ENCODE measurements around the gene SYNE1.
A peak's percentile ranks its signal among the peaks of the same experiment; 100 is the strongest.
"Not testable (repeated sequence)": the region's sequence is repeated elsewhere in the genome, so short reads cannot be mapped to it uniquely, and the experiment has no call there.

SYNE1 gene

GRCh38 chr6:152637296-152638047 lies at the start of gene SYNE1:
Gene SYNE1 (minus strand): TSS chr6:152637362. CDS start chr6:152628331, 9,031 bp downstream.
- DNase-seq (ENCODE audit: low spot score) = no peak

GRCh38 chr6:152685819-152686218 lies 48.7 kb upstream of the SYNE1 start:
- no peak for DNase-seq (ENCODE audit: low spot score)

GRCh38 chr6:152682935-152683334 lies 45.8 kb upstream of the SYNE1 start:
- not testable (repeated sequence) for DNase-seq (ENCODE audit: low spot score)

GRCh38 chr6:152682141-152682540 lies 45.0 kb upstream of the SYNE1 start:
- no peak for DNase-seq (ENCODE audit: low spot score)

- no peak for DNase-seq (ENCODE audit: low spot score)
These were observed 43.8 kb upstream of the SYNE1 start for GRCh38 chr6:152680879-152681517.

- no peak for DNase-seq (ENCODE audit: low spot score)
These were observed 43.0 kb upstream of the SYNE1 start for GRCh38 chr6:152680151-152680550.

GRCh38 chr6:152673236-152673635 lies 36.1 kb upstream of the SYNE1 start:
- DNase-seq (ENCODE audit: low spot score) = no peak

- DNase-seq (ENCODE audit: low spot score) = no peak
These were observed 34.0 kb upstream of the SYNE1 start for GRCh38 chr6:152671171-152671570.

- no peak for DNase-seq (ENCODE audit: low spot score)
These were observed 32.7 kb upstream of the SYNE1 start for GRCh38 chr6:152669895-152670294.

- DNase-seq (ENCODE audit: low spot score) = no peak
These were observed 24.6 kb upstream of the SYNE1 start for GRCh38 chr6:152661776-152662175.

GRCh38 chr6:152651986-152652385 lies 14.8 kb upstream of the SYNE1 start:
- no peak for DNase-seq (ENCODE audit: low spot score)

- DNase-seq (ENCODE audit: low spot score) = no peak
These were observed 10.9 kb upstream of the SYNE1 start for GRCh38 chr6:152648105-152648504.

GRCh38 chr6:152646732-152647131 lies 9.6 kb upstream of the SYNE1 start:
- DNase-seq (ENCODE audit: low spot score) = not testable (repeated sequence)

GRCh38 chr6:152642578-152643375 lies 5.6 kb upstream of the SYNE1 start:
- peak; percentile 66 for DNase-seq (ENCODE audit: low spot score)

GRCh38 chr6:152636609-152637295 lies 410 bp downstream of the SYNE1 start:
- peak; percentile 71 for DNase-seq (ENCODE audit: low spot score)

- DNase-seq (ENCODE audit: low spot score) = no peak
These were observed 1.0 kb downstream of the SYNE1 start for GRCh38 chr6:152636021-152636608.

GRCh38 chr6:152634773-152635172 lies 2.4 kb downstream of the SYNE1 start:
- DNase-seq (ENCODE audit: low spot score) = no peak

GRCh38 chr6:152632121-152632782 lies 4.9 kb downstream of the SYNE1 start:
- no peak for DNase-seq (ENCODE audit: low spot score)

GRCh38 chr6:152631376-152631775 lies 5.8 kb downstream of the SYNE1 start:
- DNase-seq (ENCODE audit: low spot score) = no peak

GRCh38 chr6:152630832-152631231 lies 6.3 kb downstream of the SYNE1 start:
- DNase-seq (ENCODE audit: low spot score) = no peak

- no peak for DNase-seq (ENCODE audit: low spot score)
These were observed 11.9 kb downstream of the SYNE1 start for GRCh38 chr6:152625213-152625612.

Data from D341Med (cell line).